GM12872 (cell line): ENCODE results near the gene SCN2A.

Experiments
- CTCF ChIP-seq: IDR thresholded peaks from 3 replicates; pipeline ENCODE4 v1.5.1; 2011; ENCODE audit warnings: low read depth, mild to moderate bottlenecking, low read length, moderate library complexity; ENCODE audit not compliant: insufficient read depth

The SCN2A gene

GRCh38 chr2:165435611-165436010 is 196.4 kb downstream of the SCN2A start:
- TF ChIP-seq CTCF: no peak

- TF ChIP-seq CTCF: no peak
Measured at GRCh38 chr2:165436559-165436958, 197.3 kb downstream of the SCN2A start.

GRCh38 chr2:165440367-165440766 is 201.2 kb downstream of the SCN2A start:
- no peak for TF ChIP-seq CTCF
